Adrenal gland (tissue), 5 donors: ENCODE data around the gene STEAP3.

Experiments
- POLR2A ChIP-seq, 2 donors: fragments of 450-650 bp; IDR thresholded peaks; one replicate each; pipeline ENCODE4 v1.6.1; 2017; ENCODE audit warnings: antibody characterized with exemption in 2 of 2, mild to moderate bottlenecking in 2 of 2, moderate library complexity in 1 of 2
- TF ChIP-seq, protein P1 (sequence below), 6 experiments: fragments of 450-650 bp in 4 of 6; fragments of 200-600 bp in 2 of 6; sonication (generic) in 1 of 6; IDR thresholded peaks; 1 replicate in 5 of 6; 2 replicates in 1 of 6; pipeline versions ENCODE4 v1.5.1 to v1.8.0; 2016 to 2021; ENCODE audit warnings: antibody characterized with exemption in 6 of 6, mild to moderate bottlenecking in 2 of 6, moderate library complexity in 1 of 6
- donor health status: DM: no; HTN: no; CAD: no.

DNA sequence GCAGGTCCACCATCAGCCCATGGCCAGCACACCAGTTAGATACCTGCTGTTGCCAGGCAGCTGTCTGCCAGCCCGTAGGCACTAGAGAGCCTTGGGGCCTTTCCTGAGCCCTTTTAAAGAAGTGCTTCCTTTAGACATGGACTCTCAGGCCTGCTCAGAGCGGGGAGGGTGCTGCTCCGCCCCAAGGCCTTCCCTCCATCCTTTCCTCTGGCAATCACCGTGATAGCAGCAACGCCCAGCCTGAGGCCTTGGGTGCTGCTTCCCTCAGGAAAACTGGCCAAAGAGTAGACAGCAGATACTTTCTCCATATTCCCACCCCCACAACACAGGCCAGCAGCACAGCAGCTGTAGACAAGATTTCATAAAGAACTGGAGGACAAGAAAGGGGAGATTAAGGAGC is 42.7 kb upstream of the STEAP3 start:
- TF ChIP-seq, protein P1, sequence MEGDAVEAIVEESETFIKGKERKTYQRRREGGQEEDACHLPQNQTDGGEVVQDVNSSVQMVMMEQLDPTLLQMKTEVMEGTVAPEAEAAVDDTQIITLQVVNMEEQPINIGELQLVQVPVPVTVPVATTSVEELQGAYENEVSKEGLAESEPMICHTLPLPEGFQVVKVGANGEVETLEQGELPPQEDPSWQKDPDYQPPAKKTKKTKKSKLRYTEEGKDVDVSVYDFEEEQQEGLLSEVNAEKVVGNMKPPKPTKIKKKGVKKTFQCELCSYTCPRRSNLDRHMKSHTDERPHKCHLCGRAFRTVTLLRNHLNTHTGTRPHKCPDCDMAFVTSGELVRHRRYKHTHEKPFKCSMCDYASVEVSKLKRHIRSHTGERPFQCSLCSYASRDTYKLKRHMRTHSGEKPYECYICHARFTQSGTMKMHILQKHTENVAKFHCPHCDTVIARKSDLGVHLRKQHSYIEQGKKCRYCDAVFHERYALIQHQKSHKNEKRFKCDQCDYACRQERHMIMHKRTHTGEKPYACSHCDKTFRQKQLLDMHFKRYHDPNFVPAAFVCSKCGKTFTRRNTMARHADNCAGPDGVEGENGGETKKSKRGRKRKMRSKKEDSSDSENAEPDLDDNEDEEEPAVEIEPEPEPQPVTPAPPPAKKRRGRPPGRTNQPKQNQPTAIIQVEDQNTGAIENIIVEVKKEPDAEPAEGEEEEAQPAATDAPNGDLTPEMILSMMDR (IDR thresholded peaks at IDR 0.05), result no peak
- no peak for TF ChIP-seq POLR2A (IDR thresholded peaks at IDR 0.05)
